GM23338 (cell line): ENCODE measurements around the gene RIBC2. TPM values are rescaled to one million over a fixed set of nuclear protein-coding genes. Genes with fewer than 3 reads are reported as not detected.

ENCODE experiments used
- ATAC-seq: fragments of 200-7000 bp; cut with Tn5 transposase; 3 replicates; pipeline ENCODE4 v1.9.1; 2020
- DNase-seq: peaks from one replicate; pipeline ENCODE4 v3.0.0-alpha.2; 2015; ENCODE audit warnings: low spot score
- H2AFZ ChIP-seq: fragments of 200-600 bp; sonication (generic); 2 replicates; pipeline ENCODE4 v1.8.0; 2016; ENCODE audit warnings: antibody characterized with exemption, mild to moderate bottlenecking, moderate library complexity
- H3F3A ChIP-seq: fragments of 200-600 bp; sonication (generic); replicated peaks from 2 replicates; pipeline ENCODE4 v1.8.0; 2017; ENCODE audit warnings: antibody characterized with exemption, mixed run types, low read depth
- H3K27ac ChIP-seq: fragments of 200-600 bp; sonication (generic); 2 replicates; pipeline ENCODE4 v1.6.1; 2016; ENCODE audit warnings: low read depth
- H3K27me3 ChIP-seq: fragments of 200-600 bp; sonication (generic); 2 replicates; pipeline ENCODE4 v1.8.0; 2016; ENCODE audit warnings: mild to moderate bottlenecking, mixed run types, moderate library complexity; ENCODE audit not compliant: insufficient read depth
- H3K36me3 ChIP-seq: fragments of 200-600 bp; sonication (generic); 2 replicates; pipeline ENCODE4 v1.8.0; 2016; ENCODE audit warnings: mild to moderate bottlenecking; ENCODE audit not compliant: insufficient read depth
- H3K4me1 ChIP-seq: fragments of 200-600 bp; sonication (generic); 2 replicates; pipeline ENCODE4 v1.8.0; 2016; ENCODE audit warnings: mild to moderate bottlenecking, moderate library complexity; ENCODE audit not compliant: insufficient read depth
- H3K4me2 ChIP-seq: fragments of 200-600 bp; sonication (generic); 2 replicates; pipeline ENCODE4 v1.7.1; 2017; ENCODE audit warnings: mixed run types
- H3K4me3 ChIP-seq: fragments of 200-600 bp; sonication (generic); 2 replicates; pipeline ENCODE4 v1.6.1; 2016; ENCODE audit warnings: mixed run types
- H3K79me2 ChIP-seq: fragments of 200-600 bp; sonication (generic); replicated peaks from 2 replicates; pipeline ENCODE4 v1.8.0; 2017; ENCODE audit warnings: mild to moderate bottlenecking; ENCODE audit not compliant: insufficient read depth
- H3K9me2 ChIP-seq: fragments of 200-600 bp; sonication (generic); 2 replicates; pipeline ENCODE4 v1.8.0; 2017; ENCODE audit not compliant: insufficient read depth
- H4K20me1 ChIP-seq: fragments of 200-600 bp; sonication (generic); replicated peaks from 2 replicates; pipeline ENCODE4 v1.8.0; 2017; ENCODE audit warnings: mild to moderate bottlenecking; ENCODE audit not compliant: insufficient read depth
- H3K27ac Mint-ChIP-seq: 2 replicates; pipeline ENCODE4 v1.8.0; 2020; ENCODE audit warnings: inconsistent platforms, mild to moderate bottlenecking, moderate library complexity, mixed read lengths
- H3K27me3 Mint-ChIP-seq: 3 replicates; pipeline ENCODE4 v1.8.0; 2022; ENCODE audit warnings: low read depth, mild to moderate bottlenecking, moderate library complexity, mixed read lengths, inconsistent platforms; ENCODE audit not compliant: insufficient read depth, poor library complexity
- H3K36me3 Mint-ChIP-seq: 3 replicates; pipeline ENCODE4 v1.8.0; 2021; ENCODE audit warnings: low read depth, mild to moderate bottlenecking, inconsistent platforms, moderate library complexity, mixed read lengths
- H3K4me1 Mint-ChIP-seq: 3 replicates; pipeline ENCODE4 v1.8.0; 2020; ENCODE audit warnings: mild to moderate bottlenecking, inconsistent platforms, mixed read lengths
- H3K4me3 Mint-ChIP-seq: 3 replicates; pipeline ENCODE4 v1.8.0; 2021; ENCODE audit warnings: moderate library complexity, mild to moderate bottlenecking, inconsistent platforms, mixed read lengths
- H3K9me3 Mint-ChIP-seq: 3 replicates; pipeline ENCODE4 v1.8.0; 2020; ENCODE audit warnings: moderate library complexity, mild to moderate bottlenecking, inconsistent platforms, mixed read lengths
- CREB1 ChIP-seq: fragments of 250-450 bp; sonication (Bioruptor Pico); IDR thresholded peaks from 2 replicates; pipeline ENCODE4 v1.5.0; 2020; ENCODE audit warnings: low read depth, mild to moderate bottlenecking, moderate library complexity
- ETS1 ChIP-seq: IDR thresholded peaks from 2 replicates; pipeline ENCODE4 v1.6.1; 2016; ENCODE audit warnings: antibody characterized with exemption
- EZH2 ChIP-seq: fragments of 200-600 bp; sonication (generic); IDR thresholded peaks from one replicate; pipeline ENCODE4 v1.8.0; 2017; ENCODE audit warnings: antibody characterized with exemption, mild to moderate bottlenecking, low read depth; ENCODE audit not compliant: unreplicated experiment
- EZH2phosphoT487 ChIP-seq: fragments of 200-600 bp; sonication (generic); IDR thresholded peaks from one replicate; pipeline ENCODE4 v1.8.1; 2018; ENCODE audit warnings: antibody characterized with exemption; ENCODE audit not compliant: unreplicated experiment
- JUNB ChIP-seq: IDR thresholded peaks from one replicate; pipeline ENCODE4 v1.6.1; 2016; ENCODE audit warnings: antibody characterized with exemption; ENCODE audit not compliant: unreplicated experiment
- NANOG ChIP-seq: IDR thresholded peaks from 2 replicates; pipeline ENCODE4 v1.6.1; 2016; ENCODE audit warnings: antibody characterized with exemption, borderline replicate concordance
- POLR2AphosphoS5 ChIP-seq: IDR thresholded peaks from 2 replicates; pipeline ENCODE4 v1.6.1; 2016; ENCODE audit warnings: antibody characterized with exemption, low read depth
- ZNF114 ChIP-seq: fragments of 250-450 bp; sonication (Bioruptor Pico); IDR thresholded peaks from 2 replicates; pipeline ENCODE4 v1.5.0; 2020; ENCODE audit warnings: mild to moderate bottlenecking, moderate library complexity
- ZNF331 ChIP-seq: fragments of 250-450 bp; sonication (Bioruptor Pico); IDR thresholded peaks from 2 replicates; pipeline ENCODE4 v1.5.0; 2020; ENCODE audit warnings: low read depth, mild to moderate bottlenecking, moderate library complexity
- polyA plus RNA-seq: library from polyadenylated mRNA; unstranded; fragments of >200 nt; fragmentation: Nextera tagmentation; extraction: Ambion mirVana; gene quantifications from 2 replicates; pipeline ENCODE4 v1.2.1, GENCODE V29; 2016
- total RNA-seq: library from RNA; depleted of rRNA; stranded (reverse); fragments of >200 nt; shearing (Covaris generic); gene quantifications from 2 replicates; pipeline ENCODE4 v1.2.3, GENCODE V29; 2014
- TF ChIP-seq, protein P1 (sequence below): IDR thresholded peaks from one replicate; pipeline ENCODE4 v1.6.1; 2018; ENCODE audit warnings: antibody characterized with exemption; ENCODE audit not compliant: unreplicated experiment
- TF ChIP-seq, protein P2 (sequence below): fragments of 250-450 bp; sonication (Bioruptor Pico); IDR thresholded peaks from 2 replicates; pipeline ENCODE4 v1.5.0; 2020; ENCODE audit warnings: mild to moderate bottlenecking, moderate library complexity
- TF ChIP-seq, protein P3 (sequence below), 2 experiments: fragments of 200-600 bp in 1 of 2; sonication (generic) in 1 of 2; conservative IDR thresholded peaks; 2 replicates each; pipeline versions ENCODE4 v1.5.1 to v1.6.1; 2016 to 2017; ENCODE audit warnings: antibody characterized with exemption in 2 of 2, low read depth in 2 of 2, mild to moderate bottlenecking in 2 of 2, moderate library complexity in 1 of 2

Gene RIBC2
- total and polyA plus RNA-seq, 2 experiments from 2014 or later: 2.2 to 2.8 TPM

GRCh38 chr22:45438336-45438735 lies 24.8 kb downstream of the RIBC2 start:
- H3K9me3 Mint-ChIP-seq: peaks cover 11% of the 10 kb centered on the region; the same call in 2 of the 3 replicates
- Histone ChIP-seq H3K4me1 (peaks cover 4% of the 10 kb centered on the region; the same call in 1 of the 2 replicates), H3K27ac (no peak overlapping the region), H4K20me1 (no peaks in the 10 kb centered on the region), H3K4me3 (no peak overlapping the region), H3F3A (peaks cover 4% of the 10 kb centered on the region; the same call in 1 of the 2 replicates), H3K79me2 (no peaks in the 10 kb centered on the region), H3K9me2 (no peaks in the 10 kb centered on the region), H2AFZ (no peak overlapping the region), H3K4me2 (no peak overlapping the region), H3K27me3 (no peaks in the 10 kb centered on the region), H3K36me3 (no peaks in the 10 kb centered on the region)
- H3K36me3 Mint-ChIP-seq: peaks cover 8% of the 10 kb centered on the region; the same call in 2 of the 3 replicates
- no peak overlapping the region for H3K27ac Mint-ChIP-seq
- no peak overlapping the region for H3K4me3 Mint-ChIP-seq
- H3K4me1 Mint-ChIP-seq: peaks cover 15% of the 10 kb centered on the region
- ATAC-seq (no peak), DNase-seq (no peak)
- H3K27me3 Mint-ChIP-seq: peaks cover 27% of the 10 kb centered on the region
- TF ChIP-seq ETS1: no peak
- no peak for TF ChIP-seq JUNB
- no peak for TF ChIP-seq EZH2
- TF ChIP-seq, protein P1, sequence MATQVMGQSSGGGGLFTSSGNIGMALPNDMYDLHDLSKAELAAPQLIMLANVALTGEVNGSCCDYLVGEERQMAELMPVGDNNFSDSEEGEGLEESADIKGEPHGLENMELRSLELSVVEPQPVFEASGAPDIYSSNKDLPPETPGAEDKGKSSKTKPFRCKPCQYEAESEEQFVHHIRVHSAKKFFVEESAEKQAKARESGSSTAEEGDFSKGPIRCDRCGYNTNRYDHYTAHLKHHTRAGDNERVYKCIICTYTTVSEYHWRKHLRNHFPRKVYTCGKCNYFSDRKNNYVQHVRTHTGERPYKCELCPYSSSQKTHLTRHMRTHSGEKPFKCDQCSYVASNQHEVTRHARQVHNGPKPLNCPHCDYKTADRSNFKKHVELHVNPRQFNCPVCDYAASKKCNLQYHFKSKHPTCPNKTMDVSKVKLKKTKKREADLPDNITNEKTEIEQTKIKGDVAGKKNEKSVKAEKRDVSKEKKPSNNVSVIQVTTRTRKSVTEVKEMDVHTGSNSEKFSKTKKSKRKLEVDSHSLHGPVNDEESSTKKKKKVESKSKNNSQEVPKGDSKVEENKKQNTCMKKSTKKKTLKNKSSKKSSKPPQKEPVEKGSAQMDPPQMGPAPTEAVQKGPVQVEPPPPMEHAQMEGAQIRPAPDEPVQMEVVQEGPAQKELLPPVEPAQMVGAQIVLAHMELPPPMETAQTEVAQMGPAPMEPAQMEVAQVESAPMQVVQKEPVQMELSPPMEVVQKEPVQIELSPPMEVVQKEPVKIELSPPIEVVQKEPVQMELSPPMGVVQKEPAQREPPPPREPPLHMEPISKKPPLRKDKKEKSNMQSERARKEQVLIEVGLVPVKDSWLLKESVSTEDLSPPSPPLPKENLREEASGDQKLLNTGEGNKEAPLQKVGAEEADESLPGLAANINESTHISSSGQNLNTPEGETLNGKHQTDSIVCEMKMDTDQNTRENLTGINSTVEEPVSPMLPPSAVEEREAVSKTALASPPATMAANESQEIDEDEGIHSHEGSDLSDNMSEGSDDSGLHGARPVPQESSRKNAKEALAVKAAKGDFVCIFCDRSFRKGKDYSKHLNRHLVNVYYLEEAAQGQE: no peak
- no peak for TF ChIP-seq CREB1 (CRISPR knock-in tag)
- TF ChIP-seq, protein P2, sequence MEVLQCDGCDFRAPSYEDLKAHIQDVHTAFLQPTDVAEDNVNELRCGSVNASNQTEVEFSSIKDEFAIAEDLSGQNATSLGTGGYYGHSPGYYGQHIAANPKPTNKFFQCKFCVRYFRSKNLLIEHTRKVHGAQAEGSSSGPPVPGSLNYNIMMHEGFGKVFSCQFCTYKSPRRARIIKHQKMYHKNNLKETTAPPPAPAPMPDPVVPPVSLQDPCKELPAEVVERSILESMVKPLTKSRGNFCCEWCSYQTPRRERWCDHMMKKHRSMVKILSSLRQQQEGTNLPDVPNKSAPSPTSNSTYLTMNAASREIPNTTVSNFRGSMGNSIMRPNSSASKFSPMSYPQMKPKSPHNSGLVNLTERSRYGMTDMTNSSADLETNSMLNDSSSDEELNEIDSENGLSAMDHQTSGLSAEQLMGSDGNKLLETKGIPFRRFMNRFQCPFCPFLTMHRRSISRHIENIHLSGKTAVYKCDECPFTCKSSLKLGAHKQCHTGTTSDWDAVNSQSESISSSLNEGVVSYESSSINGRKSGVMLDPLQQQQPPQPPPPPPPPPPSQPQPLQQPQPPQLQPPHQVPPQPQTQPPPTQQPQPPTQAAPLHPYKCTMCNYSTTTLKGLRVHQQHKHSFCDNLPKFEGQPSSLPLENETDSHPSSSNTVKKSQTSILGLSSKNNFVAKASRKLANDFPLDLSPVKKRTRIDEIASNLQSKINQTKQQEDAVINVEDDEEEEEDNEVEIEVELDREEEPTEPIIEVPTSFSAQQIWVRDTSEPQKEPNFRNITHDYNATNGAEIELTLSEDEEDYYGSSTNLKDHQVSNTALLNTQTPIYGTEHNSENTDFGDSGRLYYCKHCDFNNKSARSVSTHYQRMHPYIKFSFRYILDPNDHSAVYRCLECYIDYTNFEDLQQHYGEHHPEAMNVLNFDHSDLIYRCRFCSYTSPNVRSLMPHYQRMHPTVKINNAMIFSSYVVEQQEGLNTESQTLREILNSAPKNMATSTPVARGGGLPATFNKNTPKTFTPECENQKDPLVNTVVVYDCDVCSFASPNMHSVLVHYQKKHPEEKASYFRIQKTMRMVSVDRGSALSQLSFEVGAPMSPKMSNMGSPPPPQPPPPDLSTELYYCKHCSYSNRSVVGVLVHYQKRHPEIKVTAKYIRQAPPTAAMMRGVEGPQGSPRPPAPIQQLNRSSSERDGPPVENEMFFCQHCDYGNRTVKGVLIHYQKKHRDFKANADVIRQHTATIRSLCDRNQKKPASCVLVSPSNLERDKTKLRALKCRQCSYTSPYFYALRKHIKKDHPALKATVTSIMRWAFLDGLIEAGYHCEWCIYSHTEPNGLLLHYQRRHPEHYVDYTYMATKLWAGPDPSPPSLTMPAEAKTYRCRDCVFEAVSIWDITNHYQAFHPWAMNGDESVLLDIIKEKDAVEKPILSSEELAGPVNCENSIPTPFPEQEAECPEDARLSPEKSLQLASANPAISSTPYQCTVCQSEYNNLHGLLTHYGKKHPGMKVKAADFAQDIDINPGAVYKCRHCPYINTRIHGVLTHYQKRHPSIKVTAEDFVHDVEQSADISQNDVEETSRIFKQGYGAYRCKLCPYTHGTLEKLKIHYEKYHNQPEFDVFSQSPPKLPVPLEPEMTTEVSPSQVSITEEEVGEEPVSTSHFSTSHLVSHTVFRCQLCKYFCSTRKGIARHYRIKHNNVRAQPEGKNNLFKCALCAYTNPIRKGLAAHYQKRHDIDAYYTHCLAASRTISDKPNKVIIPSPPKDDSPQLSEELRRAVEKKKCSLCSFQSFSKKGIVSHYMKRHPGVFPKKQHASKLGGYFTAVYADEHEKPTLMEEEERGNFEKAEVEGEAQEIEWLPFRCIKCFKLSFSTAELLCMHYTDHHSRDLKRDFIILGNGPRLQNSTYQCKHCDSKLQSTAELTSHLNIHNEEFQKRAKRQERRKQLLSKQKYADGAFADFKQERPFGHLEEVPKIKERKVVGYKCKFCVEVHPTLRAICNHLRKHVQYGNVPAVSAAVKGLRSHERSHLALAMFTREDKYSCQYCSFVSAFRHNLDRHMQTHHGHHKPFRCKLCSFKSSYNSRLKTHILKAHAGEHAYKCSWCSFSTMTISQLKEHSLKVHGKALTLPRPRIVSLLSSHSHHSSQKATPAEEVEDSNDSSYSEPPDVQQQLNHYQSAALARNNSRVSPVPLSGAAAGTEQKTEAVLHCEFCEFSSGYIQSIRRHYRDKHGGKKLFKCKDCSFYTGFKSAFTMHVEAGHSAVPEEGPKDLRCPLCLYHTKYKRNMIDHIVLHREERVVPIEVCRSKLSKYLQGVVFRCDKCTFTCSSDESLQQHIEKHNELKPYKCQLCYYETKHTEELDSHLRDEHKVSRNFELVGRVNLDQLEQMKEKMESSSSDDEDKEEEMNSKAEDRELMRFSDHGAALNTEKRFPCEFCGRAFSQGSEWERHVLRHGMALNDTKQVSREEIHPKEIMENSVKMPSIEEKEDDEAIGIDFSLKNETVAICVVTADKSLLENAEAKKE (CRISPR knock-in tag): no peak
- no peak for TF ChIP-seq ZNF331 (CRISPR knock-in tag)
- TF ChIP-seq NANOG: no peak
- TF ChIP-seq ZNF114 (CRISPR knock-in tag): no peak
- TF ChIP-seq, protein P3, sequence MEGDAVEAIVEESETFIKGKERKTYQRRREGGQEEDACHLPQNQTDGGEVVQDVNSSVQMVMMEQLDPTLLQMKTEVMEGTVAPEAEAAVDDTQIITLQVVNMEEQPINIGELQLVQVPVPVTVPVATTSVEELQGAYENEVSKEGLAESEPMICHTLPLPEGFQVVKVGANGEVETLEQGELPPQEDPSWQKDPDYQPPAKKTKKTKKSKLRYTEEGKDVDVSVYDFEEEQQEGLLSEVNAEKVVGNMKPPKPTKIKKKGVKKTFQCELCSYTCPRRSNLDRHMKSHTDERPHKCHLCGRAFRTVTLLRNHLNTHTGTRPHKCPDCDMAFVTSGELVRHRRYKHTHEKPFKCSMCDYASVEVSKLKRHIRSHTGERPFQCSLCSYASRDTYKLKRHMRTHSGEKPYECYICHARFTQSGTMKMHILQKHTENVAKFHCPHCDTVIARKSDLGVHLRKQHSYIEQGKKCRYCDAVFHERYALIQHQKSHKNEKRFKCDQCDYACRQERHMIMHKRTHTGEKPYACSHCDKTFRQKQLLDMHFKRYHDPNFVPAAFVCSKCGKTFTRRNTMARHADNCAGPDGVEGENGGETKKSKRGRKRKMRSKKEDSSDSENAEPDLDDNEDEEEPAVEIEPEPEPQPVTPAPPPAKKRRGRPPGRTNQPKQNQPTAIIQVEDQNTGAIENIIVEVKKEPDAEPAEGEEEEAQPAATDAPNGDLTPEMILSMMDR (conservative IDR thresholded peaks at IDR 0.05; ENCODE audit: low read depth in 2 of 2): no peak
- no peak for TF ChIP-seq EZH2phosphoT487
- TF ChIP-seq POLR2AphosphoS5: no peak
